K562 (cell line): Measurements from ENCODE around the gene PAQR8. TPM values are rescaled to one million over a fixed set of nuclear protein-coding genes. Genes with fewer than 3 reads are reported as not detected.

Experiments used
- CBX1 ChIP-seq: sonication (generic); IDR thresholded peaks from 2 replicates; pipeline ENCODE4 v1.6.1; 2016; ENCODE audit warnings: antibody characterized with exemption, low read depth, mild to moderate bottlenecking
- HDAC3 ChIP-seq: fragments of 450-650 bp; IDR thresholded peaks from 2 replicates; pipeline ENCODE4 v1.6.1; 2018; ENCODE audit warnings: borderline replicate concordance, mild to moderate bottlenecking, moderate library complexity; ENCODE audit not compliant: partially characterized antibody
- HDGF ChIP-seq: fragments of 450-650 bp; IDR thresholded peaks from 2 replicates; pipeline ENCODE4 v1.6.1; 2016
- HMBOX1 ChIP-seq: sonication (generic); IDR thresholded peaks from 2 replicates; pipeline ENCODE4 v1.6.1; 2016
- IRF2 ChIP-seq: sonication (generic); formaldehyde crosslinking; IDR thresholded peaks from 2 replicates; pipeline ENCODE4 v1.8.1; 2022; ENCODE audit warnings: mild to moderate bottlenecking, missing genetic modification reagents
- KDM2B ChIP-seq: fragments of 250-450 bp; sonication (Bioruptor Pico); IDR thresholded peaks from 2 replicates; pipeline ENCODE4 v1.8.0; 2021; ENCODE audit warnings: mild to moderate bottlenecking, moderate library complexity
- MYBL2 ChIP-seq, 2 experiments: fragments of 450-650 bp in 1 of 2; sonication (generic) in 1 of 2; formaldehyde crosslinking in 1 of 2; IDR thresholded peaks; 2 replicates each; pipeline versions ENCODE4 v1.6.1 to v1.8.1; 2017 to 2022; ENCODE audit warnings: borderline replicate concordance in 1 of 2, inconsistent platforms in 1 of 2, low read depth in 1 of 2, mild to moderate bottlenecking in 1 of 2, missing genetic modification reagents in 1 of 2, moderate library complexity in 1 of 2
- PHF21A ChIP-seq: fragments of 450-650 bp; IDR thresholded peaks from 2 replicates; pipeline ENCODE4 v1.6.1; 2017; ENCODE audit warnings: low read depth, borderline replicate concordance
- SP1 ChIP-seq: sonication (generic); formaldehyde crosslinking; IDR thresholded peaks from 2 replicates; pipeline ENCODE4 v1.8.1; 2022; ENCODE audit warnings: mild to moderate bottlenecking, missing genetic modification reagents
- SRSF3 ChIP-seq: fragments of 200-400 bp; formaldehyde crosslinking; IDR thresholded peaks from 2 replicates; pipeline ENCODE4 v1.6.1; 2016; ENCODE audit warnings: mild to moderate bottlenecking, low read length, moderate library complexity; ENCODE audit not compliant: insufficient read depth
- TCFL5 ChIP-seq: fragments of 250-450 bp; sonication (Bioruptor Pico); conservative IDR thresholded peaks from 2 replicates; pipeline ENCODE4 v1.6.1; 2021; ENCODE audit warnings: mild to moderate bottlenecking, moderate library complexity, matching md5 sums
- ZBTB11 ChIP-seq, 3 experiments: fragments of 200-800 bp in 1 of 3; fragments of 250-450 bp in 1 of 3; fragments of 450-650 bp in 1 of 3; sonication (Bioruptor Pico) in 1 of 3; sonication (Bioruptor generic) in 1 of 3; formaldehyde crosslinking in 1 of 3; IDR thresholded peaks; 2 replicates each; pipeline versions ENCODE4 v1.6.1 to v1.8.0; 2016 to 2022; ENCODE audit warnings: mild to moderate bottlenecking in 2 of 3, missing genetic modification characterization in 2 of 3, missing compliant biosample characterization in 1 of 3, moderate library complexity in 1 of 3
- ZC3H4 ChIP-seq: sonication (generic); formaldehyde crosslinking; IDR thresholded peaks from 2 replicates; pipeline ENCODE4 v1.9.0; 2021; ENCODE audit warnings: missing genetic modification reagents, borderline replicate concordance
- ZKSCAN1 ChIP-seq: fragments of 150-350 bp; IDR thresholded peaks from 2 replicates; pipeline ENCODE4 v1.6.1; 2016; ENCODE audit warnings: low read depth, low read length
- ZNF174 ChIP-seq: fragments of 250-450 bp; sonication (Bioruptor Pico); IDR thresholded peaks from 2 replicates; pipeline ENCODE4 v1.4.0; 2020; ENCODE audit warnings: mild to moderate bottlenecking
- ZNF239 ChIP-seq: fragments of 250-450 bp; sonication (Bioruptor Pico); IDR thresholded peaks from 2 replicates; pipeline ENCODE4 v1.4.0; 2020; ENCODE audit warnings: mild to moderate bottlenecking
- ZNF24 ChIP-seq: fragments of 450-650 bp; IDR thresholded peaks from 2 replicates; pipeline ENCODE4 v1.6.1; 2016
- ZNF282 ChIP-seq: sonication (generic); formaldehyde crosslinking; IDR thresholded peaks from 2 replicates; pipeline ENCODE4 v1.8.1; 2023; ENCODE audit warnings: missing genetic modification reagents
- ZNF655 ChIP-seq: fragments of 250-450 bp; sonication (Bioruptor Pico); IDR thresholded peaks from 2 replicates; pipeline ENCODE4 v1.5.0; 2021
- ZNF75A ChIP-seq: fragments of 450-650 bp; formaldehyde crosslinking; IDR thresholded peaks from 2 replicates; pipeline ENCODE4 v1.4.0; 2020; ENCODE audit warnings: mild to moderate bottlenecking
- polyA plus RNA-seq, 8 experiments: library from polyadenylated mRNA; depleted of rRNA in 4 of 8; stranded (reverse) in 5 of 8; unstranded in 3 of 8; fragments of >200 nt; fragmentation: Nextera tagmentation in 2 of 8; fragmentation: Illumina TruSeq in 1 of 8; extraction: Ambion mirVana in 2 of 8; extraction: Trizol in 1 of 8; gene quantifications; 2 replicates each; pipeline versions ENCODE4 v1.2.1 to v1.2.3, GENCODE V29; 2011 to 2014; ENCODE audit warnings: inconsistent platforms in 1 of 8, missing spikeins in 1 of 8
- total RNA-seq, 7 experiments: library from RNA; depleted of rRNA in 6 of 7; stranded (reverse); fragments of >200 nt in 6 of 7; fragmentation: Illumina TruSeq in 2 of 7; extraction: Trizol in 2 of 7; gene quantifications; 2 replicates each; pipeline versions ENCODE4 v1.2.1 to v1.2.3, GENCODE V29; 2011 to 2021; ENCODE audit warnings: low replicate concordance in 1 of 7
- TF ChIP-seq, protein P1 (sequence below): fragments of 250-450 bp; sonication (Bioruptor Pico); IDR thresholded peaks from 2 replicates; pipeline ENCODE4 v1.4.0; 2020; ENCODE audit warnings: mild to moderate bottlenecking

Gene PAQR8
- total and polyA plus RNA-seq, 9 of the 15 experiments (the other 6 are each of a cell fraction or from before 2014, with no cell fraction given) = 1.4 to 10.2 (median 3.5) TPM

DNA sequence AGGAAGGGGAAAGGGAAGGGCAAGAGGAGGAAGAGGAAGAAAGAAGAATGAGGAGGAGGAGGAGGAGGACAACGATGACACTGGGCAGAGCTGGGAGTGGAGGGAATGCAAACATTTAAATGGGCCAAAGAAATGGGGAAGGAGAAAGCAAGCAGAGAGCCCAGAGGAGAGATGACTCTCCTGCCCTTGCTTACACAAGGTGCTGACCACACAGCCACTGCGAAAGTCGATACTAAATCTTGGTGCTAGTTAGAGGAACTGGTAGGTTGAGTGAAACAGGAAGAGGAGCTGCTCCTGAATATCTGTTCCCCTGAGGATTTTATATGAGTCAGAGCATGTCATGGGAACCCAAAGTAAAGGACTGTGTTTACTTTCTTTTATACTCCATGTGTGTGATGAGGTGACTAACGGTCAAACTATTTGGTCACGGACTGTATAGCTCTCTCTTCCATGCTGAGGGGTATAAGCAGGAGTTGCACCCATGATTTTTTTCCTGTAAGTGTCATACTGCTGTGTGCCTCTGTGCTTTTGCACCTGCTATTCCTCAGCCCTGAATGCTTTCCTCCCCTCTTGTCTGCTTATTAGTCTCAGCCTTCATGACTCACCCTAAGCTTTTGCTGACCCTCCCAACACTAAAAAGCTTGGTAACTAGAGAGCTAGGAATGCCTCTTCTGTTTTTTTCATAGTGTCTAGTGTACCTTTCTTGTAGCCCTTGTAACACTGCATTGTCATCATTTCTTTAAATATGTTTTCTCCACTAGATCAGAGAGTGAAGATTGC lies 9.5 kb upstream of the PAQR8 start (continued):
- TF ChIP-seq ZNF655 (CRISPR knock-in tag) (no peak), IRF2 (CRISPR knock-in tag) (no peak), PHF21A (no peak; the same call in 1 of the 2 replicates), ZNF239 (CRISPR knock-in tag) (no peak), CBX1 (no peak), ZNF24 (no peak), ZNF174 (CRISPR knock-in tag) (no peak), SRSF3 (no peak), HDGF (no peak), HDAC3 (no peak), ZKSCAN1 (no peak), SP1 (no peak; the same call in 1 of the 2 replicates), MYBL2 (IDR thresholded peaks at IDR 0.05; ENCODE audit: low read depth) (no peak), MYBL2 (CRISPR knock-in tag; IDR thresholded peaks at IDR 0.05; ENCODE audit: borderline replicate concordance) (no peak), HMBOX1 (peak; percentile 96), ZNF282 (no peak), ZBTB11 (CRISPR knock-in tag; IDR thresholded peaks at IDR 0.05) (peak in 1 of 3 experiments; percentile 38; a peak in 1 of 6 replicates), ZNF75A (CRISPR knock-in tag) (no peak), KDM2B (no peak), TCFL5 (CRISPR knock-in tag) (no peak), ZC3H4 (CRISPR knock-in tag) (no peak)
- TF ChIP-seq, protein P1, sequence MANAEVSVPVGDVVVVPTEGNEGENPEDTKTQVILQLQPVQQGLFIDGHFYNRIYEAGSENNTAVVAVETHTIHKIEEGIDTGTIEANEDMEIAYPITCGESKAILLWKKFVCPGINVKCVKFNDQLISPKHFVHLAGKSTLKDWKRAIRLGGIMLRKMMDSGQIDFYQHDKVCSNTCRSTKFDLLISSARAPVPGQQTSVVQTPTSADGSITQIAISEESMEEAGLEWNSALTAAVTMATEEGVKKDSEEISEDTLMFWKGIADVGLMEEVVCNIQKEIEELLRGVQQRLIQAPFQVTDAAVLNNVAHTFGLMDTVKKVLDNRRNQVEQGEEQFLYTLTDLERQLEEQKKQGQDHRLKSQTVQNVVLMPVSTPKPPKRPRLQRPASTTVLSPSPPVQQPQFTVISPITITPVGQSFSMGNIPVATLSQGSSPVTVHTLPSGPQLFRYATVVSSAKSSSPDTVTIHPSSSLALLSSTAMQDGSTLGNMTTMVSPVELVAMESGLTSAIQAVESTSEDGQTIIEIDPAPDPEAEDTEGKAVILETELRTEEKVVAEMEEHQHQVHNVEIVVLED (CRISPR knock-in tag) = no peak
